Caco-2 (cell line): Measurements from ENCODE around the gene NIP7. TPM values are rescaled to one million over a fixed set of nuclear protein-coding genes. Genes with fewer than 3 reads are reported as not detected.

Experiments used
- BruUV-seq: library from RNA; stranded (reverse); fragments of 400-500 nt; replicated peaks from 2 replicates; lab custom pipeline; 2021; lab: Mats Ljungman, UMichigan
- CTCF ChIA-PET: fragments of 300-600 bp; sonication (Branson Sonifier 250); formaldehyde crosslinking; loops from one replicate; lab custom pipeline; 2022; ENCODE audit warnings: antibody characterized with exemption; lab: Charles Lee
- POLR2A ChIA-PET: fragments of 300-600 bp; sonication (Branson Sonifier 250); formaldehyde crosslinking; loops from one replicate; lab custom pipeline; 2022; ENCODE audit warnings: antibody characterized with exemption; lab: Charles Lee
- DNase-seq, 2 experiments: peaks; one replicate each; pipeline versions ENCODE4 v3.0.0 to v3.0.0-alpha.2; 2020 to 2022
- H3K27me3 ChIP-seq: replicated peaks from 2 replicates; pipeline ENCODE4 v1.6.0; 2011; ENCODE audit warnings: low read length; ENCODE audit not compliant: control insufficient read depth, insufficient read depth
- H3K36me3 ChIP-seq: 2 replicates; pipeline ENCODE4 v1.5.1; 2011; ENCODE audit warnings: low read length; ENCODE audit not compliant: control insufficient read depth, insufficient read depth
- H3K4me1 ChIP-seq: fragments of 250-450 bp; sonication (Bioruptor Pico); 2 replicates; pipeline ENCODE4 v1.5.1; 2020; ENCODE audit warnings: mild to moderate bottlenecking
- H3K4me3 ChIP-seq: 2 replicates; pipeline ENCODE4 v1.5.1; 2011; ENCODE audit warnings: low read depth, mild to moderate bottlenecking, control low read depth, low read length
- H3K9me3 ChIP-seq: fragments of 250-450 bp; sonication (Bioruptor Pico); 2 replicates; pipeline ENCODE4 v1.5.1; 2020; ENCODE audit warnings: mild to moderate bottlenecking, moderate library complexity
- H3K27ac Mint-ChIP-seq: one replicate; pipeline ENCODE4 v1.8.0; 2022; ENCODE audit warnings: mixed read lengths; ENCODE audit not compliant: unreplicated experiment
- H3K27me3 Mint-ChIP-seq: one replicate; pipeline ENCODE4 v1.8.0; 2022; ENCODE audit warnings: mixed read lengths; ENCODE audit not compliant: insufficient read depth, unreplicated experiment
- H3K36me3 Mint-ChIP-seq: one replicate; pipeline ENCODE4 v1.8.0; 2022; ENCODE audit warnings: mild to moderate bottlenecking, mixed read lengths; ENCODE audit not compliant: insufficient read depth, unreplicated experiment
- H3K4me1 Mint-ChIP-seq: one replicate; pipeline ENCODE4 v1.8.0; 2022; ENCODE audit warnings: low read depth, mixed read lengths; ENCODE audit not compliant: unreplicated experiment
- H3K4me3 Mint-ChIP-seq: one replicate; pipeline ENCODE4 v1.8.0; 2022; ENCODE audit warnings: mild to moderate bottlenecking, moderate library complexity, mixed read lengths; ENCODE audit not compliant: unreplicated experiment
- H3K9me3 Mint-ChIP-seq: one replicate; pipeline ENCODE4 v1.8.0; 2022; ENCODE audit warnings: mixed read lengths; ENCODE audit not compliant: unreplicated experiment
- CTCF ChIP-seq, 2 experiments: fragments of 200-600 bp in 1 of 2; IDR thresholded peaks; 1 replicate in 1 of 2; 2 replicates in 1 of 2; pipeline versions ENCODE4 v1.5.1 to v1.8.0; 2011 to 2022; ENCODE audit warnings: antibody characterized with exemption in 1 of 2, control low read depth in 1 of 2, inconsistent platforms in 1 of 2, low read depth in 1 of 2, low read length in 1 of 2, mild to moderate bottlenecking in 1 of 2, moderate library complexity in 1 of 2; ENCODE audit not compliant: insufficient read depth in 1 of 2, severe bottlenecking in 1 of 2, unreplicated experiment in 1 of 2
- intact Hi-C: fragments of 100-400 bp; cut with micrococcal nuclease; formaldehyde crosslinking; loops from one replicate; pipeline ENCODE4 v1.10.0; 2022; ENCODE audit not compliant: unreplicated experiment
- total RNA-seq: library from RNA; stranded (reverse); gene quantifications from 2 replicates; pipeline ENCODE4 v1.2.3, GENCODE V29; 2022

Gene NIP7
- total RNA-seq, 1 experiment from 2014 or later = 65.6 TPM

- H3K9me3 Mint-ChIP-seq = no peaks in the 10 kb centered on the region
- Histone ChIP-seq H3K36me3 (peaks cover 6% of the 10 kb centered on the region), H3K27me3 (no peaks in the 10 kb centered on the region), H3K9me3 (no peaks in the 10 kb centered on the region), H3K4me1 (peaks cover 29% of the 10 kb centered on the region), H3K4me3 (peak overlapping the region; percentile 98)
- BruUV-seq = no TSS peak
- H3K27me3 Mint-ChIP-seq = no peaks in the 10 kb centered on the region
- peaks cover 30% of the 10 kb centered on the region for H3K4me1 Mint-ChIP-seq
- DNase-seq = peak; percentile 55 to 69
- H3K36me3 Mint-ChIP-seq = peaks cover 96% of the 10 kb centered on the region
- intact Hi-C loops = loop anchor here (1.0 to 10.0 kb wide), 3 partner anchors 10 to 235 kb away; partner anchors contain the start of genes COG8, NFAT5 and NIP7
- H3K27ac Mint-ChIP-seq = peak overlapping the region; percentile 80
- ChIA-PET CTCF (no interaction called here), POLR2A (interaction anchor here (0.6 kb wide), 1 partner anchor 378 kb away, joined by 3 read pairs; no protein-coding TSS in a partner anchor)
- H3K4me3 Mint-ChIP-seq = peak overlapping the region; percentile 87
- no peak for TF ChIP-seq CTCF (IDR thresholded peaks at IDR 0.05; ENCODE audit: insufficient read depth in 1 of 2, low read depth in 1 of 2, low read length in 1 of 2, severe bottlenecking in 1 of 2, unreplicated experiment in 1 of 2)
These were observed 9.9 kb upstream of the NIP7 start for GRCh38 chr16:69329369-69330285.

GRCh38 chr16:69330286-69331109, 9.1 kb upstream of the NIP7 start, which contains the start of gene PDF:
Gene PDF (minus strand): TSS chr16:69330588. CDS start chr16:69330570, 18 bp downstream.
- BruUV-seq = TSS peak; percentile 66
- CTCF ChIA-PET = no interaction called here
- peaks cover 96% of the 10 kb centered on the region for H3K36me3 Mint-ChIP-seq

More at GRCh38 chr16:69330286-69331109, 9.1 kb upstream of the NIP7 start, which contains the start of gene PDF:
- no peaks in the 10 kb centered on the region for H3K27me3 ChIP-seq
- POLR2A ChIA-PET = no interaction called here
- H3K4me1 Mint-ChIP-seq = peaks cover 22% of the 10 kb centered on the region
- no peak for TF ChIP-seq CTCF (IDR thresholded peaks at IDR 0.05; ENCODE audit: insufficient read depth in 1 of 2, low read depth in 1 of 2, low read length in 1 of 2, severe bottlenecking in 1 of 2, unreplicated experiment in 1 of 2)
- peaks cover 29% of the 10 kb centered on the region for H3K4me1 ChIP-seq
- no peaks in the 10 kb centered on the region for H3K9me3 Mint-ChIP-seq
- no peaks in the 10 kb centered on the region for H3K9me3 ChIP-seq
- peak within 1 kb of the TSS; percentile 80 for H3K27ac Mint-ChIP-seq
- H3K36me3 ChIP-seq = 0 out of 2 replicates have a peak, but pooled peaks cover 4% of the 10 kb centered on the region
- peak within 1 kb of the TSS; percentile 87 for H3K4me3 Mint-ChIP-seq
- peak; percentile 97 to 98 for DNase-seq
- intact Hi-C loops = loop anchor here (1.0 to 10.0 kb wide), 3 partner anchors 9 to 234 kb away; partner anchors contain the start of genes COG8, NFAT5 and NIP7
- H3K27me3 Mint-ChIP-seq = no peaks in the 10 kb centered on the region
- H3K4me3 ChIP-seq = peak within 1 kb of the TSS; percentile 98
